ENCODE results near the gene DIAPH2. TPM values are rescaled to one million over a fixed set of nuclear protein-coding genes. Genes with fewer than 3 reads are reported as not detected.

DIAPH2 gene
- total RNA-seq, 1 donor from 2014 or later: 18.9 TPM

- Mint-ChIP-seq H3K36me3 (peaks cover 20% of the 10 kb centered on the region), H3K27me3 (no peaks in the 10 kb centered on the region), H3K9me3 (peaks cover 5% of the 10 kb centered on the region), H3K4me3 (no peak overlapping the region), H3K27ac (no peak overlapping the region), H3K4me1 (ENCODE audit: unreplicated experiment) (no peaks in the 10 kb centered on the region)
- no peak for DNase-seq (ENCODE audit: extremely low spot score, unreplicated experiment)
- TF ChIP-seq CTCF (conservative IDR thresholded peaks at IDR 0.05): no peak
These were observed 744.5 kb downstream of the DIAPH2 start for GRCh38 chrX:97429101-97429500.

- Mint-ChIP-seq H3K27me3 (no peaks in the 10 kb centered on the region), H3K27ac (no peak overlapping the region)
These were observed 746.6 kb downstream of the DIAPH2 start for GRCh38 chrX:97431281-97431680.

GRCh38 chrX:97446298-97446882 is 761.7 kb downstream of the DIAPH2 start:
- no peak overlapping the region for H3K4me3 Mint-ChIP-seq
- H3K27ac Mint-ChIP-seq: no peak overlapping the region
- no peaks in the 10 kb centered on the region for H3K36me3 Mint-ChIP-seq
- no peak for DNase-seq (ENCODE audit: extremely low spot score, unreplicated experiment)
- TF ChIP-seq CTCF (conservative IDR thresholded peaks at IDR 0.05): peak; percentile 76
- H3K4me1 Mint-ChIP-seq (ENCODE audit: unreplicated experiment): peaks cover 22% of the 10 kb centered on the region
- no peaks in the 10 kb centered on the region for H3K27me3 Mint-ChIP-seq
- no peaks in the 10 kb centered on the region for H3K9me3 Mint-ChIP-seq

More at GRCh38 chrX:97431281-97431680, 746.6 kb downstream of the DIAPH2 start:
- Mint-ChIP-seq H3K4me1 (ENCODE audit: unreplicated experiment) (no peaks in the 10 kb centered on the region), H3K4me3 (no peak overlapping the region), H3K9me3 (peaks cover 4% of the 10 kb centered on the region), H3K36me3 (peaks cover 19% of the 10 kb centered on the region)
- no peak for TF ChIP-seq CTCF (conservative IDR thresholded peaks at IDR 0.05)
- no peak for DNase-seq (ENCODE audit: extremely low spot score, unreplicated experiment)

- Mint-ChIP-seq H3K27me3 (no peaks in the 10 kb centered on the region), H3K9me3 (no peaks in the 10 kb centered on the region), H3K4me1 (ENCODE audit: unreplicated experiment) (peaks cover 22% of the 10 kb centered on the region), H3K36me3 (no peaks in the 10 kb centered on the region), H3K27ac (no peak overlapping the region), H3K4me3 (peak overlapping the region; percentile 4)
- DNase-seq (ENCODE audit: extremely low spot score, unreplicated experiment): no peak
- TF ChIP-seq CTCF (conservative IDR thresholded peaks at IDR 0.05): no peak
These were observed 762.7 kb downstream of the DIAPH2 start for GRCh38 chrX:97447306-97447705.

- peaks cover 5% of the 10 kb centered on the region for H3K9me3 Mint-ChIP-seq
- no peaks in the 10 kb centered on the region for H3K36me3 Mint-ChIP-seq
- DNase-seq (ENCODE audit: extremely low spot score, unreplicated experiment): no peak
- no peak overlapping the region for H3K27ac Mint-ChIP-seq
- TF ChIP-seq CTCF (conservative IDR thresholded peaks at IDR 0.05): no peak
- peaks cover 2% of the 10 kb centered on the region for H3K4me1 Mint-ChIP-seq (ENCODE audit: unreplicated experiment)
- no peaks in the 10 kb centered on the region for H3K27me3 Mint-ChIP-seq
- H3K4me3 Mint-ChIP-seq: no peak overlapping the region
These were observed 767.6 kb downstream of the DIAPH2 start for GRCh38 chrX:97452283-97452682.

- TF ChIP-seq CTCF (conservative IDR thresholded peaks at IDR 0.05): peak; percentile 68
- Mint-ChIP-seq H3K27ac (no peak overlapping the region), H3K4me3 (no peak overlapping the region), H3K4me1 (ENCODE audit: unreplicated experiment) (peaks cover 4% of the 10 kb centered on the region), H3K9me3 (peaks cover 5% of the 10 kb centered on the region), H3K36me3 (peaks cover 6% of the 10 kb centered on the region), H3K27me3 (no peaks in the 10 kb centered on the region)
- DNase-seq (ENCODE audit: extremely low spot score, unreplicated experiment): no peak
These were observed 777.1 kb downstream of the DIAPH2 start for GRCh38 chrX:97461763-97462162.

Data from type B pancreatic cell (in vitro differentiated cells).